Choroid plexus epithelial cell (primary cell): ENCODE results near the gene MST1.
A peak's percentile ranks its signal among the peaks of the same experiment; 100 is the strongest.

Experiments used
- DNase-seq: peaks from one replicate; pipeline ENCODE4 v3.0.0-alpha.2; 2010; ENCODE audit warnings: low read depth
- H3K4me3 ChIP-seq: 2 replicates; pipeline ENCODE4 v1.5.1; 2011; ENCODE audit warnings: low read depth, mild to moderate bottlenecking, control low read depth, low read length, moderate library complexity
- CTCF ChIP-seq: conservative IDR thresholded peaks from 2 replicates; pipeline ENCODE4 v1.5.1; 2011; ENCODE audit warnings: low read depth, mild to moderate bottlenecking, control low read depth, inconsistent platforms, low read length, moderate library complexity

MST1 gene

GRCh38 chr3:49673715-49674496 is 15.4 kb downstream of the MST1 start, which contains the start of gene APEH:
APEH (plus strand) TSS chr3:49674351; CDS start chr3:49674402, 51 bp downstream.
- TF ChIP-seq CTCF: no peak
- peak; percentile 98 for DNase-seq
- H3K4me3 ChIP-seq: peak within 1 kb of the TSS; percentile 91

- DNase-seq: peak; percentile 26
- no peak for TF ChIP-seq CTCF
- peak overlapping the region; percentile 91 for H3K4me3 ChIP-seq
These were observed 16.1 kb downstream of the MST1 start for GRCh38 chr3:49673121-49673714.

GRCh38 chr3:49671291-49672288 is 17.7 kb downstream of the MST1 start:
- no peak overlapping the region for H3K4me3 ChIP-seq
- peak; percentile 71 for DNase-seq
- TF ChIP-seq CTCF: peak; percentile 96

- H3K4me3 ChIP-seq: no peak overlapping the region
- no peak for DNase-seq
- no peak for TF ChIP-seq CTCF
These were observed 18.4 kb downstream of the MST1 start for GRCh38 chr3:49670940-49671290.

- DNase-seq: no peak
- H3K4me3 ChIP-seq: no peak overlapping the region
- no peak for TF ChIP-seq CTCF
These were observed 19.9 kb downstream of the MST1 start for GRCh38 chr3:49669352-49669751.

GRCh38 chr3:49668861-49669260 is 20.4 kb downstream of the MST1 start:
- no peak for TF ChIP-seq CTCF
- DNase-seq: peak; percentile 23
- H3K4me3 ChIP-seq: no peak overlapping the region
